ENCODE results near the gene PELO.
"Not testable (repeated sequence)": the region's sequence is repeated elsewhere in the genome, so short reads cannot be mapped to it uniquely, and the experiment has no call there.

PELO gene

DNA sequence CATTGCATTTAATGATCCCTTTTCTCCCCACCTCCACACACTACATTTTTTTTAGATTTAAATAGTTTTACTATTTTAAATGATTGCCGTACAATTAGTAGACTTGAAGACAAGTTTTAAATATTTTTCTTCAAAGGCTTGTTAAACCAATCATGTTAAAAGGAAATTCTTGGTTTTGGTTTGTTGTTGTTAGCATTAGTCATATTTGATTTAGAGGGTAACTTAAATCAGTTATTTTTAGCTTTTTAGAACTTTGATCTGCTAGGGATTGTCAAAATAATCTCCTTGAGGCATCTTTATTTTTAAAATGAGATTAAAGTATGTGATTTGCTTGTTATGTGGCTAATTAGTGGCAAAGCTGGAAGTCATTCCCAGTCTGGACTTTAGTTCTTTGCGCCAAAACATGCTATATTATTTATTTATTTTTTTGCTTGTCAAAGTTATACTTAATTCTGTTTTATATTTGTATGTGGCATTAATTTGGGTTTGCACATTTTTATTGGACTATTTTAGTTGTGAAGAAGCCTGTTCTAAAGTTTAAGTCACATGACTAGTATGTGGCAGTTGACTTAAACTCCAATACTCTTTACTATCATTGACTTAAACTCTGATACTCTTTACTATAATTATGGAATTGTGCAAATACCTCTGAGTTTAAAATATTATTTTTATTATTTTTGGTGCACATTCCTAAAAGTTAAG, 14.7 kb downstream of the PELO start:
- no peak for DNase-seq

DNA sequence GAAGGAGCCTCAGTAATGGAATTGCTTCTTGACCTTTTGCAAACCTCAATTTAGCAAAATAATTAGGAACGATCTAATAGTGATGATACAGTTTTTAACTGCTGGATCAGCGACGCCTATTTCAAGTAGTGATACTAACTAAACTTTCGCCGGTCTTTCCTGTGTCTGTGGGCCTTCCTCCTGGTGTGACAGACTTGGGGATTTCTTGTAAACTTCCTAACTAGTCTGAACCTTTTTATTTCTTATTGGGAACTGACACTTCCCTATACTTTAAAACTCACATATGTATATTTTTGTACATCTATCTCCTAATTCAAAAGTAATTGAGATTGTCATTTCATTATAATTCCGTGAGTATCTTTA, 15.2 kb downstream of the PELO start:
- no peak for DNase-seq

DNA sequence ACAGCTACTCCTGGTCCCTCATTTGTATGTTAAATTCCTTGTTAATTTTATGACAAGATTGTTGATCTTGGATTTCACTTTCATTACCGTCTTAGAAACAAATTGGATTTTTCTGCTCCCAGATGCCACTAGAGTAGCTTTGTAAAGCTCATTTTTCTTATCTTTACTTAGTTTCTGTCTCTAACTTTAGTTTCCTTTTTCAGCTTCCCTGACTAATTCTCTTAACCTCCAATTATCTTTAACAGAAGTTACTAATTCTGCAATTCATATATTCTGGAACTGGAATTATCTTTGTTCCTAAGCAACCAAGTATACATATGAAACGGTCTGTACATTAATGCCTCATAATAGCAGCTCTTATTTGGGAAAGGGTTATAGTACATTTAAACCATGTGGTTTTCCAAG, 16.7 kb downstream of the PELO start:
- DNase-seq = no peak

DNA sequence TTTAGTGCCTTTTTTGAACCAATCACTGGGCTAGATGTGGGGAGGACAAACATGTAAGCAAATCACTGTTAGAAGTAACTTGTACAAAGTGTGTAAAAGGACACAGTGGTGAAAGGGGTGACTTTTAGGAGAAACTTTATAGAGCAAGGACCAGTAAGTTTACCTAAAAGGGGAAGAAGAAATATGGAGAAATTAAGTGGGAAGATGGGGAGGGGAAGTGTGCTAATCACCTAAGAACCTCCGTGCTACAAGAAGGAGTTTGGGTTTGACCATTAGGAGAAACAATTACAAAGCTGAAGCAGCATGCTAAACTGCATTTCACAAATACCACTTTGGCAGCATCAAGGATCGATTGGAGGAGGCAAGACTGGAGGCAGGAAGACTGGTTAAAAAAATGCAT, 17.3 kb downstream of the PELO start:
- no peak for DNase-seq

DNA sequence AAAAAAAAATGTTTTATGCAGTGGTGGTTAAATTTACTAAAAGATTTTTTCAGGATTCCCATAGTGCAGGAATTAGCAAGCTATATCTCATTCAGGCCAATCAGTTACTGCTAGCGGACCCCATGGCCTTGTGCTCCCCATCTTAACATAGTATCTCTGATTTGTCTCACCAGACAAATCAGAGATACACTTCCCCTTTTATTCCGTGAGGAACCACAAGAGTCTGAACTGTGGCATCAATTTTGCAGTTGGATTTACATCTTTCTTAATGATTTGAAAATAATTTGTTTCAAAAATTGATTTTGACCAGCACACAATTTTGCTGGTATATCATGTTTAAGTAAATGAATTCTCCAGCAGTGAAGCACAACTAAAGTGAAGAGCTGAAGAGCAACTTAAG, 17.9 kb downstream of the PELO start:
- DNase-seq = no peak

DNA sequence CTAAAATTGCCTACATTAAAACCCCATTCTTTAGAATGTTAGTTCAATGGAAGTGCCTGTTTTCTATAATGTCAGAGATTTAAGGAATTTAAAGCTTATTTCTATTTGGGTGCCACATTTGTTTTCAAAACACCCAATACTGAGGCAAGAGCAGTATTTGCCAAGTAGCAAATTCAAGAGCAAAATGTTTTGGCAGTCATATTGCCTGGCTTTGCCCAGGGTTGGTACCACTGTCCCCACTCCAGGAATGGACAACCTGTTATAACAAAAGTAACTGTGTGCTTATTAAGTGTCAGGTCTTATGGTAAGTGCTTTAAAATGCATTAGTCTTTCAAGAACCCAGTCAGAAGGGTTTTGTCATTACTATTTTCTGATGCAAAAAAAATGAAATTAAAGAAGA, 19.3 kb downstream of the PELO start:
- DNase-seq = no peak

DNA sequence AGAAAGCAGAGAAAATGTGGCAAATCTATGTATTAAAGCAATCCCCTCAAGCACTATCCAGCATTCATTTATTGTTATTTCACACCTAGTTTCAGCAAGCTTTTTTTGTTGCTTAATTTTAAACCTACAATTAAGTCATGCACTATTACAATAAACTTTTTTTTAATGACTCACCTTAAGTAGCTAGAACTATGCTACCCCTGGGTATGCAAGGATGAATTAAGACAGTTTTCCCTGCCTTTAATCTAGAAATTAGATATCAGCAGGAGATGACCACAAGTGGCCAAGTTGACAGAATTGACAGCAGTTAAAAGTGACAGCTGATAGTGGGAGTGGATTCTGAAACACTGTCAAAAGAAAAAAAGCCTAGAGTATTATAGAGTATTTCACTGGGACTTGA, 20.0 kb downstream of the PELO start:
- no peak for DNase-seq

DNA sequence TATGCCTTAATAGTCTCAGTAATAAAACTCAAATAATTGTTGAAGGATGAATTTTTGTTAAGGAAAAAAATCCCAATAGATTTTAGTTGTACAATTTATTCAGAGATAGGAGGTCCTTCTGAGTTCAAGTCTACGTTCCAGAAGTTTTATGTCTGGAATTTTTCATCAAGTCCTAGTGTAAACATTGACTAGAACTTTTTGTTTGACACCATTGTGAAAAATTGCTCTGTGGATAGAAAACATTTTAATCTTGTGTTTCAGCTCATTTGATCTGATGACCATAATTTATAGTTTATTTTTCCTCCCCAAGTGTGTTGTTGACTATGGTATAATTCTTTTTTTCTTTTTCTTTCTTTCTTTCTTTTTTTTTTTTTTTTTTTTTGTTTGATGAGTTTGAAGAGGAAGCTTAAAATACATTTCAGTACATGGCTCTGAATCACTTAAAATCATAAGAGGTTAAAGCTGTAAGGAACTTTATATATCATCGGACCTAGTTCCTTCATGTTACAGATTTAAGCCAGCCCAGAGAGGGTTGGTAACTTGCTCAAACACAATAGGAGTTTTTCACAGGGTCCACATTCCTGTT, 20.7 kb downstream of the PELO start:
- no peak for DNase-seq

DNA sequence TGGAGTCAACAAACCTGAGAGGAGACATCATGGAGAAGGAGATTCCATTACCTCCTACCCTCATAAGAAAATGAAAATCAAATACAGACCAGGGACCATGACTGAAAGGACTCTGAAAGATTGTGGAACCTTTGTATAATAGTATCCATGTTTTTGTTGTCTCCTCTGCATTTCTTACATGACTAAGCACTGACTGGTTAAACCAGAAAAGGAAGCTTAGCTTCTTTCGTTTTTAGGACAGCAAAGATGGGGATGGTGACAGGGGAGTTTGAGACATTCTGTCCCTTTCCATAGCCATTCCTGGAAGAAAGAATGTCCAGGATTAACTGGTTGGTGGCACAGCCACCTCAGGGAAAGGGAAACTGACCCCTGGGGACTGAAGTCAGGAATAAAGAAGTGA, 22.2 kb downstream of the PELO start:
- DNase-seq = no peak

DNA sequence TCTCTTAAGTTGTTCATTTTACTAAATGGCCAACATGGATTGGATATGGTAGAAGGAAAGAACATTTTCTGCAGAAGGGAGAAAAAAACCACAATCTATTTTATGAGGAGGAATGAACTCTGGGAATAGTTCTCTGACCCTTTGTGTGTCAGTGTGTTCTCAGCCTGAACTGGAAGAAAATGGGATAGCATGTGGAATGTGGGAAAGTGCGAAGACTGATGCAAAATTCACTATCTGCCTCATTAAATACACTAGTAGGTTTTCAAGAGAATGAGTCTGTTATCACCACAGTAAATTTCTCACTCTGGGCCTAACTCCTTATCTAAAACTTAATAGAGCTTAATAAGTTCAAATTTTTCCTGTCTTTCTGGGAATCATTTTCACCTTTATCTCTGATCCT, 22.7 kb downstream of the PELO start:
- DNase-seq = no peak

DNA sequence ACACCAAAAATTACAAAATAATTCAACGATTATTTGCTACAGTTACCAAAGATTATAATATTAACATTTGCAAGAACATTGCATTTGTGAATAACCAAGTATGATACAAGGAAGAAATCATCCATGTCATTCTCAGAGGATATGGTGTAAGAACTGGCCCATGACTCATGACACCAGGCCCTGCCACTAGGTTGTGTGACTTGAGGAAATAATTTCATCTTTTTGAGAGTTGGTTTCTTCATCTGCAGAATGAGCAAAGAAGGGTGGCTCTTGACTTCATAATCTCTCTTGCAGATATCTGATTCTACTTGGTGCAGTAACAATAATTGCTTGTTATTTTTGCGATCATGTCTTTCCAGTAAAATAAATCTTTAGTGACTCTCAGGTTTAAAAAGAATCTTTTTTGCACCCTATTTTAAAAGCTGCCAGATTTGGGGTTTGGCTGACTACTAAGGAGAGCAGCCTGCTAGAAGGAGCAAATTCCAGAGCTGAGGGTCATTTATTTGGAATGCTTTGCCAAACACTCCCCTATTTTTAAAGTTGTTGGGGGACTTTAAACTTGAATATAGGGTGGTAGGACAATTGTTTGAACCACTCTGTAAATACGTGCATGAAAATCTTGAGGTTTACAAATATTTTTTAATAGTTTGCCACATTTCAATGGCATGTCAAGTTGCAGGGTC, 23.5 kb downstream of the PELO start:
- DNase-seq = no peak

DNA sequence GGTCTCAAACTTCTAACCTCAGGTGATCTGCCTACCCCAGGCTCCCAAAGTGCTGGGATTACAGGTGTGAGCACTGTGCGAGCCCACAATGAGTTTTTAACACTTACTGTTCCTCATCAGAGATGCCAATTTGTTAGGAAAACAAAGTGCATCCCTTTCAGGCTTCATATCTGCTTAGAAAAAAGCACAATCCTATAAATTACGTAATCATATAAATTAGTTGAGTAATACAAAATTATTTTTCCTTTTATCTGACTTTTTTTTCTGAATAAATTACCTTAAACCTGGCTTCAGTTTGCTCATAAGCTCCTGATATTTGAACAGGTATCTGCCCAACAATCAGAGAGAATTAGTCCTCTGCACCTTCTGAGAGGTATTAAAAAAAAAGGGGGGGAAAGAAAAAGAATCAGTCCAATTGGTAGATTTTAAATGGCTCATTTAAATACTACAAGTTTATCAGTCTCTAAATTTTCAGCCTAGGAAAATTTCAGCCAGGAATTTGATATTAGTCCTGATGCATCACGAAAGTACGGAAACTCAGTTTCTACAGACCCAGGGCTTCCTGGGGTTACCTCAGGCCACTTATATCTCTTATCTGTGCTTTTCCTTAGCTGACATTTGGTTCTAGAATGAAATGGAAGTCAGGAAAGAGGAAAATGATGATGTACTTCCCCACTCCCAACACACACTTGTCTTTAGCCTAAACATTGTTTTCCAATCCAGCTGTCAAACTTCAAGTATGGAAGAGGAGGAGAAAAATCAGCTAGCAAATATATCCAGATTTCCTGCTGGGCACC, 26.8 kb downstream of the PELO start:
- no peak for DNase-seq

DNA sequence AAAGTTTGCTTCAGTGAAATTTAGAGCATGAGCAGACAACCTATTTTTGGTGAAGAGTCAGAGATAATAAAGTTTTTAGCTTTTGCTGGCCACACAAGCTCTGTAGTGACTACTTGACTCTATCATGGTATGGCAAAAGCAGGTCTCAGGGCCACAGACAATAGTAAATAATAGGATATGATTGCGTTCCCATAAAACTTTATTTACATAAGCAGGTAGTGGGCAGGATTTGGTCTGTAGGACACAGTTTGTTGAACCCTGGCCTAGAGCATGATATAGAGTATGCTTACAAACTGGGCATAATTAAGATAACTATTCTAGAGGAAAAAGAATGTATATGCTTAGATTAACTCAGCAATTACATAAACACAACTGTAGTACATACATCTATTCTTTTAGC, 30.1 kb downstream of the PELO start:
- no peak for DNase-seq

DNA sequence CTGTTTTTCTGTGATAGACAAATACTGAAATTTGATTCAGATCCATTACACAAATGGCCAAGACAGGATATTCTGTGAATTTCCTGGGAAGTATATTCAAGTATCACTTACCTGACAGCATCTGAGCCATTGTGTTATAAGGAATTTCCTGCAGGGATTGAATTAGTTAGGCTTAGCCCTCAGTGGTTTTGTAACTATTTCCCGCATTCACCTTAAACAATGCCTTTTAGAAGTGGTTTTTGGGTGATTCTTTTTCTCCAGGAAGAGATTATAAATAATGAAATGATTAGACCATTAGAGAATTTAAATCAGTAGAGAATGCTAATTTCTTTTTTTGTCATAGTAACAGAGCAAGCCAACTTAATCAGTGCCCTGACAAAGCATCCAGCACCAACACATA, 30.6 kb downstream of the PELO start:
- DNase-seq = no peak

DNA sequence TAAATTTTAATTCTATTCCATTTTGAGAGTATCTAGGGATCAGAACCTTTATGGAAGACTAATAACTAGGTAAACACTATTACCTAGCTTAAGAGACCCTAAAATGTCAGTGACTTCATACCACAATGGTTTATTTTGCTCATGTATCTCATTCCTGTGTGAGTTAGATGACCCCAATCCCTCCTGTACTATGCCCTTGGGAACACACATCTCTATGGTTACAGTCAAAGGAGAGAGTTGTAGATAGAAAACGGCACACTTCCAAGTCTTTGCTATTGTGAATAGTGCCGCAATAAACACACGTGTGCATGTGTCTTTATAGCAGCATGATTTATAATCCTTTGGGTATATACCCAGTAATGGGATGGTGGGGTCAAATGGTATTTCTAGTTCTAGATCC, 31.1 kb downstream of the PELO start:
- DNase-seq = not testable (repeated sequence)

DNA sequence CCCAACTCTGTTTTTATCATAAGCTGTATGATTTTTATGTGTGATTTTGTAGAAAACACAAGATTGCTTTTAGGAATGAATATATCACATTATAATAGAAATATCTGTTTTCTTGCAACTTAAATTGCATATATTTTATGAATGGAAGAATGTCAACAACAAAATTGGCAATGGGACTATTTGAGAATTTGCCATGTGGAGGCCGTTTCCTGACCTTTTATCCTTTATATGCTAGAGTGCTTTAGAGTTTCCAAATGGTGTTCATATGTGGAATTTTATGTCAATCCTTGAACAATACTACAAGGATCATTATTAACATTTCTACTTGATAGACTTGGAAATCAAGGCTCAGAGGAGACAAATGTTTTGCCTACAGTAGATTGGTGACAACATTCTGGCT, 34.2 kb downstream of the PELO start:
- DNase-seq = no peak

DNA sequence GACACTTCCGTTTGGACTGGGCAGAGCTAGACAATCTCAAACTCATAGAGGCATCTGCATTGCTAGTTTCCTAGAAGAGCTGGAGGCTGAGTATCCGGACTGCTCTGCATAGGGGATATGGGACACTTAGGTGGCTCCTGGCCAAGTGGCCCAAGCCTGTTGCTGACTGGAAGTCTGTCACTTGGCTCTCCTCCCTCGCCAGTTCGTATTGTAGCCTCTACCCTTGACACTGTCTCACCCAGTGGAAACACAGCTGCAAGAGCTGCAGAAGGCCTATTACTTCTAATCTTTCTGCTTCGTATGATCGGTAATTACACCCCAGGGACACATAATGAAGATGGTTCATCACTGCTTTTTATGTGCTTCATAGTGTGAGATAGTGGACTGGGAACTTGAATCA, 34.7 kb downstream of the PELO start:
- DNase-seq = no peak

DNA sequence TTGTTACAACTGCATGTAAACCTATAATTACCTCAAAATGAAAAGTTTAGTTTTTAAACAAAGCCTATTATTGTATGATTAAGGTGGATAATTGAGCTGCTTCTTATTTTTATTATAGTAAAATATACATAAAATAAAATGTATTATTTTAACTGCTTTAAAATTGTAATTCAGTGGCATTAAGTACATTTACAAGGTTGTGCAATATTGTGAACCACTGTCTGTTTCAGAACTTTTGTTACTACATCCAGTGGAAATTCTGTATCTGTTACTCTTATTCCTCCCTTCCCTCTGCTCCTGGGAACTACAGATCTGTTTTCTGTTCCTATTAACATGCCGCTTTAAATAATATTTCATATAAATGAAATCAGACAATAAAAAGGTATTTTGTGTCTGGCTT, 37.1 kb downstream of the PELO start:
- no peak for DNase-seq

DNA sequence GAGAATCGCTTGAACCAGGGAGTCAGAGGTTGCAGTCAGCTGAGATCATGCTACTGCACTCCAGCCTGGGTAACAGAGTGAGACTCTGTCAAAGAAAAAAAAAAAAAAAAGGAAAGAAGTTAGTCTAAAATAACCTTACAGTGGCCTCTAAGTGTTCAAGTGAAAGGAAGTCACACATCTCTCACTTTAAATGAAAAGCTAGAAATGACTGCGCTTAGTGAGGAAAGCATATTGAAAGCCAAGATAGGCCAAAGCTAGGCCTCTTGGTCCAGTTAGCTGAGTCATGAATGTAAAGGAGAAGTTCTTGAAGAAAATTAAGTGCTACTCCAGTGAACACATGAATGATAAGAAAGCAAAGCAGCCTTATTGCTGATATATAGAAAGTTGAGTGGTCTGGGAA, 38.1 kb downstream of the PELO start:
- no peak for DNase-seq

DNA sequence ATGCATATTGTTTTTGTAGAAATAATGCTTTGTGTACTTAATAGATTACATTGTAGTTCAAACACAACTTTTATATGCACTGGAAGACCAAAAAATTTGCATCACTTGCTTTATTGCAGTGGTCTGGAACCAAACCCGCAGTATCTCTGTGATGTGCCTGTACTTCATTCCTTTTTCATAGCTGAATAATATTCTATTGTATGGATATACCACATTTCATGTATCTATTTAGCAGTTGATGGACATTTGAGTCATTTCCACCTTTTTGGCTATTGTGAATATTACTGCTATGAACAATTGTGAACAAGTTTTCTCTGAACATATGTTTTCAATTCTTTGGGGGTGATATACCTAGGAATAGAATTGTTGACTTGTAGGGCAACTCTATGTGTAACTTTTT, 40.1 kb downstream of the PELO start:
- no peak for DNase-seq

DNA sequence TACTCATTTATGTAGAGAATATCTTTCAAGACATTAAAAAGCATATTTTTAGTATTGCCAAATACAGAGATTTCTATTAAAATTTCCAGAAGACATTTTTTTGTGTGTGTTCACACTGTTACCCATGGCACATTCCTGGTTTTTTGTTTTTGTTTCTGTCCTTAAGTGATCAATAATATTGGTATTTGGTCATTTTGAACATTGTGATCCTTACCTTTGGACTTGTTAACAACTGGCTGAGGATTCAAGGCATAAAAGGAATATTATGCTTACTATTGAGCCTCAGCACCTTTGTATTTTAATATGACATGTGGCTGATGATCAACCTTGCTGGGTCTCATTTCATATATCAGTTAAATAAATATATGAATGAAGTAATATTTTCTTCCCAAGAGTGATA, 41.9 kb downstream of the PELO start:
- DNase-seq = no peak

DNA sequence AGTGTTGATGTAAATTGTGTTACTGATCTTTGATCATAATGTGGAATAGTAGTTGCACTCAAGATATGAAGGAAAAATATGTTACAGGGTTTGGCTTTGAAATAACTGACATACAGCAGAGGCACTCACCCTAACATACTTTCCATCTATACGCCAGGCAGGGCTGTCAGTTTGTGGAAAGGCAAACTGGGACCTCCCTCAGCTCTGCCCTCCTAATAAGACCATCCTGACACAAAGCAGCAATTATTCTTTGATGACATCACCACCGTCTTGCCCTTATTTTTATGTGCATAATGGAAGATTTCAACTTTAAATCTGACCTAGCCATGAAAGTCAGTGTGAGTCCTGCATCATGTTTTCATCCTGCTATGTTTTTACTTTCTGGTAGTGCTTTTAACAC, 42.9 kb downstream of the PELO start:
- DNase-seq = no peak

DNA sequence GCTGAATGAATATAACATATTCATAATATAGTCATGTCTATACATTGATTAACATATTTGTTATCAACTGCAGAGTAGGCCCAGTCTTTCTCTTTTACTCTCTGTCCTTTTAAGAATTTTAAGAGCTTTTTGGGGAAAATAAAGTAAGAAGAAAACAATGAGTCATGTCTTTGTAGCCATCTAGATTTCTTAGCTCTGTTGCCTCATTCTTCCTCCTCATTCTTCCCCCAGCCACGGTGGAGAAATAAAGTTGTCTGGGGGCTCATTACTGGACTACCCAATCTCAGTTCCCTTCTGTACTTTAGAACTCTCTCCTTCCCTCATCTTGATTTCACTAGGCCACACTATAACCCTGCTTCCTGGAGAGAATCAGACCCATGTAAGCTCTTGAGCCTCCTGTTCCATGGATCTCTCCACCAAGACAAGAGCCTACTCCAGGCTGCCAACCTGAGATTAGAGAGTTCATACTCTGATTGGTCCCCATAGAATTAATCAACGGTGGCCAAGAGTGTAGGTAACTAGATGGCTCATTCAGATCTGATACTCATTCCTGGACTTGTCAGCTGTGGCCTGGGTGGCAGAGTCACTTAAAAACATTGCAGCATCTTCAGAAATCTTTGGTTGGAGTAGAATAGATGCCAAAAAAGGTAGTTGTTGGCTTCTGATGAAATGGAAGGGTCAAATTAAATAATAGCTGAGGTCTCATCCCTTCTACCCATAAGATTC, 44.2 kb downstream of the PELO start:
- DNase-seq = no peak
